Stimulated activated CD4-positive, alpha-beta T cell treated with anti-CD3 and anti-CD28 coated beads, Interleukin-12 subunit alpha, Interleukin-12 subunit beta, amount 100 ng/mL, for 24 hours (primary cell): Measurements from ENCODE around the gene TSPAN32.

ENCODE experiments used
- DNase-seq, 2 experiments: peaks; one replicate each; pipeline ENCODE4 v3.0.0-alpha.2; 2020; ENCODE audit warnings: low read depth in 2 of 2

Gene TSPAN32

DNA sequence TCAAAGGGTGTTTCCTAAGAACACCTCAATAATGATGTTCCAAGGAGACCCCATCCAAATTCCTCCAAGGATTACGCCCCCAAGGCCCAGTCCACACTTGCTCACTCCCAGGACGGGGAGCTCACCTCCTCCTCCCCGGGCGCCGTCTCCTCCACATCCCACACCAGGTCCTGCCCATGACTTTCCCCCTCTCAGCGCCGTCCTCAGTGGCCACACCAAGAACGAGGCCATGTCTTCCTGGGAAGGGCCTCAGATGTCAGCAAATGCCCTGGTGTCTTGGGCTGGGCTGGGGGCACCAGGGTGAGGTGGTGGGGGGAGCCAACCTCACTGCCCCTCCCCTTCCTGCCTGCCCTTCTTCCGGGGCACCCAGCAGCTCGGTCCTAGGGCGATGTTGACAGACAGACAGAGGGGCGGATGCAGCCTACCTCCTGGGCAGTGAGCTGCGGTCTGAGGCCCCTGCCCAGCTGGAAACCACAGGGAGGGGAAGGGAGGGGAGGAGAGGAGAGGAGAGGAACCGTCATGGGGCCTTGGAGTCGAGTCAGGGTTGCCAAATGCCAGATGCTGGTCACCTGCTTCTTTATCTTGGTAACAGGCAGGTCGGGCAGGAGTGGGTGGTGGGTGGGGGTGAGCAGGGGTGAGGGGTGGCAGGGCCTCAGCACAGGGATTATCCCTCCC, at the start of gene TSPAN32, which contains the start of gene C11orf21:
Gene TSPAN32 (plus strand): TSS at position 383 of the 675 bp plus-strand sequence. CDS start 137 bp downstream, at position 520.
Gene C11orf21 (minus strand): TSS at position 288 of the 675 bp plus-strand sequence. CDS start 110 bp downstream, at position 178.
- peak in 1 of 2 experiments; percentile 51 for DNase-seq

DNA sequence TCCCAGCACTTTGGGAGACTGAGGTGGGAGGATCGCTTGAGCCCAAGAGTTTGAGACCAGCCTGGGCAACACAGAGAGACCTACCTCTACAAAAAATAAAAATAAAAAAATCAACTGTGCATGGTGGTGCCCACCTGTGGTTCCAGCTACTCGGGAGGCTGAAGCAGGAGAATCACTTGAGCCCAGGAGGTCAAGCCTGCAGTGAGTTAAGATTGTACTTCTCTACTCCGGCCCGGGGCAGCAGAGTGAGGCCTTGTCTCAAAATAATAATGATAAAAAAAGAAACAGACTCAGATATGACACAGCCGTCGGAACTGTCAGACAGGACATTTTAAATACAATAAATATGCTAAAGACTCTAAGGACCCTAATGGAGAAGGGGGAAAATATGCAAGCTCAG, 49.8 kb upstream of the TSPAN32 start:
- DNase-seq = no peak

- no peak for DNase-seq
These were observed 45.4 kb upstream of the TSPAN32 start for GRCh38 chr11:2256293-2256913.

DNA sequence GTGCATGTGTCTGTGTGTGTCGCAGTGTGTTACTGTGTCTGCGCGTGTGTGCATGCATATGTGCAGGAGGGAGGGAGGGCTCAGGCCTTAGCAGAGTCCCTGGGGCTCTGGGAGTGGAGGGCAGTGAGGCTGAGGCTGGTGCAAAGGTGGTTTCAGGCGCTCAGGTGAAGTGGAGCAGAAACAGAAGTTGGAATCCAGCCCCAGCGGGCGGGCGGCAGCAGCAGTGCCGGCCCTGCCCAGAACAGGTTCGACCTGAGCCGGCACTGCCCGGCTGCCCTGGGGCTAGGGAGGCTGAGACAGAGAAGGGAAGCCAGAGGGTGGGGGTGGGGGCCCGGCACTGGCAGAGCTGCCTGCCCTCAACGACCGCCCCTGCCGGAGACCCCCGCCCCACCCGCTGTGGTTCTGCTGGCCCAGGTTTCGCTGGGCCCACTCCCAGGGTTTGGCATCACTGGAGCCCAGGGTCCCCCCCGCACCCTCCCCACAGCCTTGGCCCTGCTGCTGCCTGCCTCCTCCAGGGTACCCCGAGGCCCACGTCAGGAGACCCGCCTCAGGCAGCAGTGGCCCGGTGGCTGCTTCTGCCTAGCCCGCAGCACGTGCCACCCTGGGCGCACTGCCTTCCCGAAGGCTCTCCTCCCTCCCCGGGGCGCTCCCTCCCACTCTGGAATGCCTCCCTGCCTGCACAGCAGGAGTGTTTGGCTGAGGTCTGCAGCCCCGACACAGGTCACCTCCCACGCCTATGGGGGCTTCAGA, 44.7 kb upstream of the TSPAN32 start:
- no peak for DNase-seq

DNA sequence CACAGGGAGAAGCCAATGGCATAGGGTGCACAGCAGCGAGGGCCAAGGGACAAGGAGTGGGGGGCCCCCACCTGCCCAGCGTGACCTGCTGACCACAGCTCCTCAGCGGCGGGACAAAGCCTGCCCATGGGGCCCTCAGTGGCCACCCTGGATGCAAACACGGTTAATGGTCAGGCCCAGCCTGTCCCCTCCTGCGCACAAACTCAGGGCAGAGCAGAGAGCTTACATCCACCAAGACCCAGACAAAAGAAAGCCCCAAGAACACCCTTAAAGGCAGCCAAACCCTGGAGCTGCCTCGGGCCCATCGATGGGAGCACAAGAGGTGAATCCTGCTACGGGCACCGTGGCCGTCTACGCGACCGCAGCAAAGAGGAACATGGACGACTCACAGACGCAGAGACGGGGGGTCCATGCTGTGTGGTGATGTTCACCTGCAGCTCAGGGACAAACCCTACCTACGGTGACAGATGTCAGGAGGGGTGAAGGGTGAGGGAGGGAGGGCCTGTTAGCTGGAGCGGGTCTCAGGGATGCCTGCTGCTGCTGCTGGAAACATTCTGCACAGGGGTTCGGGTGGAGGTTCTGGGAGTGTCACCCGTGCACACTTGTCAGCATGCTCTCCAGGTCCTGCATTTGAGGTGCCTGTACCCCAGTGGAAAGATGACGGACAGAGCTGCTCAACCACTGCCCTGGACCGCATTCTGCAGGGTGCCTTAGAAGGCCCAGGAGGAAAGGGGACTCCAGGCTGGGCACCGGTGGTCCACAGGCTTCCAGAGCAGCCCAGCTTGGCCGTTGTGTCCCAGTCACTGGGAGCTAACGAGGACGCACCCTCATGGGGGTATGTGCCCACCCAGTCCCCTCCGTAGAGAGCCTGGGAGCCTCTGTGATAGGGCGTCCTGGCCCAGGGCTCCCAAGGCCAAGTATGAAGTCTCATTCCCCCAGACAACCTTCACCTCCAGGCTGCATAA, 43.0 kb upstream of the TSPAN32 start:
- no peak for DNase-seq

DNA sequence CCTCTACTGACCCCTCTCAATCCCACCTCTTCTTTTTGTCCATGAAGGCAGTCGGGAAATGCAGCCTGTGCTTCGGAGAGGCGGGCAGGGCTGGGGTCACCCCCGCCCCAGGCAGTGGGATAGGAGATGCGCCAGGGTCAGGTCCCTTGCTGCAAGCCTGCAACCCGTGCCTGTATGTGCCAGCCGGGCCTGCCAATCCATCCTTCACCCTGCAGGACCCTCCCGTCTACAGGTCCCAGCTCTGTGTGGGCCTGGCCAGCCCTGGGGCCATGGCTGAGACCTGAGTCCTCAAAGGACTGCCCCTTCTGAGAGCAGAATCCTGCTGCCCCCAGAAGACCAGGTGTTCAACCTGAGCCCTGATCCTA, 42.4 kb upstream of the TSPAN32 start:
- no peak for DNase-seq

DNA sequence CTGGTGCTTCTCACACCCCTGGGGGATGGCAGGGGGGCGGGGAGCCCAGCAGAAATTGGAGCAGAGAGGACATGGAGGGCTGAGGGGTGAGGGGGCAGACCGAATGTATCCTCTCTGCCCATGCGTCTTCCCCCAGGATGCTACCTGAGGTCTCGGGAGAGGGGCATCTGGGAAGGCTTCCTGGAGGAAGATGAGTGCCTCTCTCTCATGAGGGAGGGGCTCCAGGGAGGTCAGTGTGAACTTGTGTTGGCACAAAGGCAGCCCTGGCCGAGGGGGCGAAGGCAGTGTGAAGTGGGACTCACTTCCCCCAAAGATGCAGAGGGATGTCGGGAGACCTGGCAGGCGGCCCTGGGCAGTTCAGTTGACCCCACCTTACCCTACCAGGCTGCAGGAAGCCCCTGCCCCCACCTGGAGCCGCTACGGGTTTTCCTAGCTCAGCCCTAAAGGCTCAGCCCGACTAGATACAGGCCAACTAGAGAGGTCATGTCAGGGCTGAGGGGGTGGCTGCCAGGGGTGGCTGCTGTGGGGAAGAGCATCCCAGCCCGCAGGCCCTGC, 41.8 kb upstream of the TSPAN32 start:
- no peak for DNase-seq

- DNase-seq = no peak
These were observed 41.1 kb upstream of the TSPAN32 start for GRCh38 chr11:2260491-2261364.

GRCh38 chr11:2261436-2262230, 40.2 kb upstream of the TSPAN32 start:
- DNase-seq = no peak

GRCh38 chr11:2262301-2263070, 39.3 kb upstream of the TSPAN32 start:
- DNase-seq = no peak

- DNase-seq = no peak
These were observed 38.7 kb upstream of the TSPAN32 start for GRCh38 chr11:2263071-2263565.

- no peak for DNase-seq
These were observed 38.0 kb upstream of the TSPAN32 start for GRCh38 chr11:2263724-2264360.

- DNase-seq = no peak
These were observed 37.3 kb upstream of the TSPAN32 start for GRCh38 chr11:2264366-2265053.

- DNase-seq = no peak
These were observed 36.4 kb upstream of the TSPAN32 start for GRCh38 chr11:2265396-2265795.

DNA sequence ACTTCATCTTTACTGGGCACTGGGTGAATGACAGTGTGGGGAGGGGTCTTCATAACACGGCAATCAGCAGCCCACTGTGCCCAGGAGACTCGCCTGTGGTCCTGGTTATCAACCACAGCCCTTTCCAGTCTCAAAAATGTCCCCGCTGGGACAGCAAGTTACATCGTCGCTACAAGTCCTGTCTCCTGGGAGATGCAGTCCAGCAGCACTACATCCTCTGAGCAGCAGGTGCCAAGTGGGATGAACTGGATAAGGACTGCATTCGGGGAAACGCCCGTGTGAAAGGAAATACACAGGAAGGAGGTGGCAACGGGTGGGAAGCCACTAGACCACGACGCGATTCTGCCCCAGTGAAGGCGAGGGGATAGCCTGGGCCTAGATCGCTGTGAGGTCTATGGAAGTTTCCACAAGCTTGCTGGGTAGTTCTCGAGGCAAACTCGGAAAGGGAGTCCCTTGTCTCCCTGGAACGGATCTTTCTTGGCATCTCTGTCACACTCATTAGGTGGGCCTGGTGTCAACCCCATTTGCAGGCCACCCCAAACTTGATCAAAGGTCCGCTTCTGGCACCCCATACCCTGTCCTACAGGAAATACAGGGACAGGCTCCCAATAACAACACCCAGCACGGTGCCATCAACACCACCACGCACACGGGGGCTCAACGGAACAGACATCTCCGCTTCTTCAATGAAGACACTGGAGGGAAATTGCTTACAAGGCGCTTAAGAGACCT, 35.8 kb upstream of the TSPAN32 start:
- no peak for DNase-seq

DNA sequence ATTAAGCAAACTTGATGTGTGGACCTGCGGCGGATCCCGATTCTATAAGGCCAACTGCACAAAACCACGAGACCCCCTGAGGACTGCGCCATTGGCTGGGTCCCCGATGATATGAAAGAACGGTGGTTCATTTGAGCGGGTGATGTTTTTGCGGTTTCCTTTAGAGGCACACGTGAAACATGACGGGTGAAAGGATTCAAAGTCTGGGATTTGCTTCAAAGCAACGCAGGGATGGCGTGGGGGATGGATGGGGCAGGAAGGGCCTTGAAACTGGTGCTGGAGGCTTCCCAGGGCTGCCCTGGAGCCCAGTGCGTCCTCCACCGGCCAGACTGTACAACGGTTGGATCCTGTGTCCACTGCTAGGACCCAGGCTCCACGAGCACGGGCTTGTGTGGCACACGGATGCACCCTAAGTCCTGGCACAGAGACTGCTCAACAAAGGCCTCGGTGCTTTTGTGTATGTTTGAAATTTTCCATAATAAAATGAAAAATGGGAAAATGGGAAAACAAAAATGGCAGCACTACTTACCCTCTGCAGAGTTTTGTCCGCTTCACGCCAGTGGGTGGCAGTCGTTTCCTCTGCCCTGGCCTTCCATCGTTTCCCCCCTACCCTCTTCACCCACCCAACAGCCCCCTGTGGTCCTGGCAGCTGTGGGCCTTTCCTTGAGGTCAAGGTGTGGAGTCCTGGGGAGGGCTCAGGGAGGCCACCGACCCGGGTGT, 35.1 kb upstream of the TSPAN32 start:
- DNase-seq = no peak
